Anterior cingulate cortex (tissue), 58 donors: ENCODE data around the gene BBIP1.
"Not testable (repeated sequence)": the region's sequence is repeated elsewhere in the genome, so short reads cannot be mapped to it uniquely, and the experiment has no call there.

Source experiments
- DNase-seq, 58 donors: peaks; one replicate each; lab custom pipeline; 2025; lab: John Stamatoyannopoulos, UW

Gene BBIP1

DNA sequence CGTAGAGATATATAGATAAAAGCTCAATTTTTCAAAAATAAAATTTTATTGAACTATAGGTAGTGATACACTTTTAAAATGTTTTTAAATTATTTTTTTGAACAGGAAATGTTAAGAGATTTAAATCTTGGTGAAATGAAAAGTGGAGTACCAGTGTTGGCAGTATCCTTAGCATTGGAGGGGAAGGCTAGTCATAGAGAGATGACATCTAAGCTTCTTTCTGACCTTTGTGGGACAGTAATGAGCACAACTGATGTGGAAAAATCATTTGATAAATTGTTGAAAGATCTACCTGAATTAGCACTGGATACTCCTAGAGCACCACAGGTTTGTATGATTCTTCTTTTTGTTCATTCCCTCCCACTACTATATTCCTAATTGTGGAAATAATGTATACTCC, 31.4 kb downstream of the BBIP1 start:
- no peak for DNase-seq

DNA sequence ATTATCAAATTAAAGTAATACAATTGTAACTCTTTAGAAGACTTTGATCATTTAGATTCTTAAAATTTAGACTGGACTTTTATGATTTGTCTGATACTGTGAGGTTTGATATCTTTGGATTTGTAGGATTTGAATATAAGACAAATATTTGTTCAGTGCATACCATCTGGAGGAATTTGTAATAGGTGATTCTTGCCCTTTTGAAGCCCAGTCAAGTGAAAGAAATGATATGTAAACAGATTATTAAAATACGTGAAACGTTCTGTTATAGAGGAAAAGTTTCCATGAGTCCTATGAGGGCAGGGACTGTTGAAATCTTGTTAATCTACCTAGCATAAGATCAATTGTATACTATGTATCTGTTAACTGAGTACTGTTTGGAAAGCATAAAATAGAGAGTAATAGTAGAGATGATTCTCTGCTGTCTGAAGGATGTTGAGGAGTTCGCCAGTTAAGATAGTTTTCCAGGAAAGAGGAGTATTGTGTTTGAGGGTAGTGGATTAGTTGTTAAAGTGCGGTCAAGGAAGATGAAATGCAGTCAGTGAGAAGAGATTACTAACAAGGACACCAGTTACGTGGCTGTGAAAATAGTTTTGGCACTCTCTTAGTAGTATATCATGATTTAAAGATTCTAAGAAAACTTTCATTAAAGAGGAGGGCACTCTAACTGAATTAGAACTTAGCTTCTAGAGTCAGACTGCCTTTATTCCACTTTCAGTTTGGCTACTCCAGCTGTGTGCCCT, 32.9 kb downstream of the BBIP1 start:
- no peak for DNase-seq

DNA sequence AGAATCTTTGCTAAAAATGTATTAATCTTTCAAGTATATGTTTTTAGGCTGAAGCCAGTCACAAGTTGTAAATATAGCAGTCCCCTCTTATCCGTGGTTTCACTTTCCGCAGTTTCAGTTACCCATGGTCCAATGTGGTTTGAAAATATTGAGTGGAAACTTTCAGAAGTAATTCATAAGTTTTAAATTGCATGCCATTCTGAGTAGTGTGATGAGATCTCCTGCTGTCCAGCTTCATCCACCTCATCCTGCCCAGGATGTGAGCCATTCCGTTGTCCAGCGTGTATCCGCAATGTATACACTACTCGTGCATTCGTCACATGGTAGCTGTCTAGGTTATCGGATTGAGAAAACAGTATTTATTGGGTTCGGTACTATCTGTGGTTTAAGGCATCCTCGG, 35.1 kb downstream of the BBIP1 start:
- no peak for DNase-seq

DNA sequence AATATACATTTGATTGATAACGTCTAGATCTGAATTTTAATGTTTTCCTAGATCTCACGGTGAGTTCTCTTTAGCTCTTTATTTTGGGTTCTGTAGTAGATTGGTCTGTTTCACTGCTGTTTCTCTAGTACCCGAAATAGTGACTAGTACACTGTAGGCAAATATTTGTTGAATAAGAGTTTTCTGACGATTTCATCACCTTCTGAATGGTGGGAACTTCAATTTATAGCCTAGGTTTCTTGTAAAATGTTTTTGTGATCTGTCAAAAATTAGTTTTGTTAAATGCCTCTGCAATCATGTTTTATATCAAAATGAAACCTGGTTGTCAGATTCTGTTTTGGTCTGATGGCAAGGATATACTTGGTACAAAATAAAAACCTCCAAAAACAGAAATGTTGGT, 37.1 kb downstream of the BBIP1 start:
- no peak for DNase-seq

DNA sequence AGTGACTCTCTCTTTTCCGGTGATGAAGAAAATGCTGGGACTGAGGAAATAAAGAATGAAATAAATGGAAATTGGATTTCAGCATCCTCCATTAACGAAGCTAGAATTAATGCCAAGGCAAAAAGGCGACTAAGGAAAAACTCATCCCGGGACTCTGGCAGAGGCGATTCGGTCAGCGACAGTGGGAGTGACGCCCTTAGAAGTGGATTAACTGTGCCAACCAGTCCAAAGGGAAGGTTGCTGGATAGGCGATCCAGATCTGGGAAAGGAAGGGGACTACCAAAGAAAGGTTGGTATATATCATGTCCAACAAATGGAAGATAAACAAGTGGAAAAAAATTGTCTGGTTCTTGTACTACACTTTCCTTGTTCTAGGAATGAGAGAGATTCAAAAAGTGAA, 37.7 kb downstream of the BBIP1 start:
- no peak for DNase-seq

DNA sequence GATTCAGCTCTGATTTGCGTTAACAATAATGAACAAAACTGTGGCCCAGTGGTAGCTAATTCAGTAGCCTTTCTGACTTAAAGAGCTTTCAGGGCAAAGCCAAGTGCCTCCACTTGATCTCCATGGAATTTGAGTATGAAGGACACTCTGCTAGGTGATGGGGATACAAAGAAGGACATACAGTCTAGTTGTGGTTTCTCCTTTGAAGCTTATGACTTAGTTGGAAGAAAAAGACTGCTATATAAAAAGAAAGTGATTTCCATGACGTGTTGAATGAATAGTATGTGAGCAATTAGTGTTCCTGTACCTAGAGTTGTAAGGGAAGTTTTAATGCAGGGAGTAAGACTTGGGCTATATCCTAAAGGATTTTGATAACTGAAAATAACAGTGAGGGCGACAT, 39.0 kb downstream of the BBIP1 start:
- DNase-seq, result no peak

DNA sequence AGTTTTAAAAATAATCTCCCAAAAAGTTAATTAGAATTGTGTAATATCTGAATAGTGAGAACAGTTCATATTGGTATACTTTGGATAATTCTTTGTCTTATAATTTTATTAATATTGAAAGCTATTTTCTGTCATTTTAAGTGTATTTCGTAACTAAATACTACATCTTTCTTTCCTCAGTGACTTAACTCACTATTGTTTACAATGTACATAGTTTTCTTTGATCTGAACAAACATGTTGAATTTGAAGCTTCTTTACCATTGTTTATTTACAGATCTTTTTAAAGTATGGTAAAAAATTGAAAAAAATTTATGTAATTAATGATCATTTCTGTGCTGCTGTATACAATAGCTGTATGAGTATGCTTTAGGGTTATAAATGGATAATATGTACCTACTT, 42.2 kb downstream of the BBIP1 start:
- DNase-seq, result no peak

DNA sequence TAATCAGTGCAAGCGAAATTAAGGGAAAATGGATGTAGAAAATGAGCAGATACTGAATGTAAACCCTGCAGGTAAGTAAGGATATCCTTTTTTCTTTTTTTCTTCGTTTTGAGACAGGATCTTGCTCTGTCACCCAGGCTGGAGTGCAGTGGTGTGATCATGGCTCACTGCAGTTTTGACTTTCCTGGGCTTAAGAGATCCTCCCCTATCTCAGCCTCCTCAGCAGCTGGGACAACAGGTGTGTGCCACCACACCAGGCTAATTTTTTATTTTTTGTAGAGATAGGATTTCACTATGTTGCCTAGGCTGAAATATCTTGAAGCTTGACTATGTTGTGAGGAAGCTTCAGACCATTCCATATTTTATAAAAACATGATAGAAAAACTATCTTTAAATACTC, 43.0 kb downstream of the BBIP1 start:
- no peak for DNase-seq

DNA sequence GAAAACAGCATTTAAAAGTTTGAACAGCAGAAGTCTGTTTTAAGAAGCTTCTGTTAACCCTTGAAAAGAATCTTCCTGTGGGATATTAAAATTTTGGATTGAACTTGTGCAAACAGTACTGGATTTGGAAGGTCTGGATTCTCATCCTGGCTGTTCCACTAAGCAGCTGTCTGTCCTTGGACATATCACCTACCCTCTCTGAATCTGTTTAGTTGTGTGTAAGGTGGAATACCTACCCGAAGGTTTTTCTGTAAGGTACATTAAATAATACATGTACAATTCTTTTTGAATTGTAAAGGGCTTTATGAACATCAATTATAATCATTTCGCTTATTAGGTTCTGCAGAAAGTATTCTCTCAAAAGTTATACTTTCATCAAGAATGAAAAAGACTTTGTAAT, 45.0 kb downstream of the BBIP1 start:
- no peak for DNase-seq

DNA sequence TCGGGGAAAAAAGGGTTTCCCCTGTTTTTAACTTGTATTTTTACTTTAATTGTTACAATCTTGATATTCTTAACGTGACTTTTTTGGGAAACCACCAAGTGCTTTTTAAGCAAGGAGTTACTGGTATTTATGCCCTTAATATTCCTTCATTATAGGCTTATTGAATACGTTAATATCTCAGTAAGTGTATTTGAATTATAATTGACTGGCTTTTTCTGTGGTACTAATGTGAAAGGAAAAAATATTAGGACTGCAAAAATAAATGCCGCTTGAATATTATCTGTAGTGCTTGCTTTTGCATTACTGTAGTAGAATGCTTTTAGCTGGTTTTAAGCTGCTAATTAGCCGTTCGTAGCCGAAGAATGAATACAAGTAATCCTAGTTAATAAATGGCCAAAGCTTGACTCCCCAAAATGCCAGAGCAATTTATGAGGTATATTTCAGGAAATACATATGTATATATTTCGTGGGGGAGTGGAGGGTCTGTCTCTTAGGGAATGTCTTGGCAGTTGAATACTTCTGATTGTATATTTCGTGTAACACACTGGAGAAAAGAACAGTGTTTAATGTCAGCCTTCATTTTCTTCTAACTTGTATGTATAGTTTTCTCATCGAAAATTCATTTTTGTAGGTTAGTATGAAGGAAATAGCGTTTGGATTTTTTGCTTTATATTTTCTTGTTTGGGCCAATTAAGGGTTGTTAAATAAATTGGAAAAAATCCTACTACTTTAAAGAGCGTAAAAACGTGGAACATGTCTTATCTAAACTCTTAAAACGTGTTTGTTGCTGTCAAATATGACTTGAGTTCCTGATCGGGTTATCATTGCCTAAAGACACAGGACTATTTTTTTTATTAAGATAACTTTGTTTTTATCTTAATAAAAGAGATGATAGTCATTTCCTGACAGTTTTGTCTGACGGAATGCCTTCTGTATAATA, 45.7 kb downstream of the BBIP1 start:
- DNase-seq, result no peak

DNA sequence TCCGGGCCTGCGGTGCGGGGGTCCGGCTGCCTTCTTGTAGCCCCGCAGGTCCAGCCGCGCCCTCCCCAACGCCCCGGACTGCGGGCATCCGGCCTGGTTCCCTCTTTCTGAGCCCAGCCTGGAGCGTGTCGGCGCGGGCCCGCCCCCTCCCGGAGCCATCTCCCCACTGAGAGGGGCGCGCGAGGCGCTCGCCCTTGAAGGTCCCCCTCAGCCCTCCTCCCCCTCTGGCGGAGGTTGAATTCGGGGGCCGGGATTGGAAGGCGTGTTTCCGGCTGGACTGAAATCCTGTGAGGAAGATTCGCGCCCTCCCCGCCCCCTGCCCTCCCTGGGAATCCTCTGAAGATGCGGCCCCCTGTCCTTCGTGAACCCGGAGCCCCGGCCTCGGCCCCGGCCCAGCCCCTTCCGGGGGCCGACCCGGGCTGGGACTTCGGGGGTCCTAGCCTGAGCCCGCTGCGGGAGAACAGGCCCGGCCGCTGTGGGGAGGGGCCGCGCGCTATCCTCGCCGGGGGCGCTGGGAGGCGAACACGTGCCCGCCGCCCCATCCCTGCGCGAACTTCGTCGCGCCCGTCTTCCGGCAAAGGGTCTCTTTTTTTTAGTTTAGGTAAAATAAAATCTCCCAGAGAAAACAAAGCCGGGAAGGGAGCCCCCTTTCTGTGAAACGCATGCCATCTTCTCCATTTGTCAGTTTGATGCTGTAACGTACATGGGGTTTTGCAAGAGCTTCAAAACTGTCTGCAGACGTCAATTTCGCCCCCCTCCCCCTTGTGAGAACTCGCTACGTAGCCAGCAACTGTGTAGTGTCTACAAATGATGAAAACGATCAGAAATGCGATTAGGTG, 46.6 kb downstream of the BBIP1 start:
- peak in 40 of 58 donors; percentile 31 to 81 (median 68) for DNase-seq

DNA sequence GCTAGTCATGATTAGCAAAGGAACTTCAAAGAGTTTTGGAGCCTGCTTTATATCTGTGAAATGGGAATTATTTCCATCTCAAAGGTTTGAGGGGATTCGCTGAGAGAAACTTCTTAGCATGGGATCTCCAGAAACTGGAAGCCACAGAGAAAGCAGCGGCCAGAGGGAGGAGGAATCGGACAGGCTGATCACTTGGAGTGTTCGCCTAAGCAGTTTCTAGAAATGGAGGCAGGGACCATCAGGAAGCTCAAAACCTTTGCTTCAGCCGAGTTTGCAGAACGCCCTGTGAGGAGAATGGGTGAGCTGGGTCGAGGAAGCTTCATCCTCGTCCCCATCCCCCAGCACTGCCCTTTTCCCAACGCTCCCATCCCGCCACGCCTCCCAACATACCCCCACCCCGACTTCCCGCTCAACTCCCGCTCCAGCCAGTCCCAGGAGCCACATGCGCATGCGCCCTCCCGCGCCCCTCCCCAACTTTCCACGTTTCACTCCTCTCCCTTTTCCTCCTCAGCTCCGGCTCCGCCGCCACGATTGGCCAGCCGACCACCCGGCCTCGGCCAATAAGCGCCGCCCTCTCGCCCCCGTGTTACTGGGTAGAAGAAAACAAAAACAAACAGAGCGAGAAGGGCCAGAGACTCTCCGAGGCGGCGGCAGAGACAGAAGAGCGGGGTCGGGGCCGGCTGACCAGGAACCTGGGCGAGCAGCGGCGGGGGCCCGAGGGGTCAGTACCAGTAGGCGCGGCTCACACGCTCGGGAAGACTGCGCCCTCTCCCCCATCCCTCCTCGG, 47.5 kb downstream of the BBIP1 start, which contains the start of gene PDCD4:
TSS of gene PDCD4 (plus strand) at position 631 of the 787 bp plus-strand sequence. CDS start 4,100 bp downstream, outside the sequence.
- peak; percentile 88 to 100 (median 99) for DNase-seq

DNA sequence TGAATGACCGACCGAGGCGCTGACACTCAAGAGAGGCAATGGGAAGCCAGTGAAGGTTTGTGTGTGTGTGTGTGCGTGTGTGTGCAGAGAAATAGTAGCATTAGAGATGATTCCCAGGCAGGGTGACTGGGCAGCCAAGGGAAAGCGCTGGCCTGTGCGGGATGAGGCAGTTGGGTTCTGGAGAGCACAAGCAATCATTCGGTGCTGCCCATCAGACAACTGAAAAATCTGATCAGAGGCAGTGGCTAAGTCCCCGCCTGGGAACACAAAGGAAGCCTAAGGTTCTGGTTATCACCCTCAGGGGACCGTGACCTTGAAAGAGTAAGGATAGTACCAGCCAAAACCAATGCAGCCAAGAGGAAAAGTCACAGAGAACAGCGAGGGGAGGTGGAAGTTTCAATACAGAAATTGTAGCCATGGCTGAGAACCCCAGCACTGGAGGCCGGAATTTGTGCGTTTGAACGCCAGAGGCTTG, 48.1 kb downstream of the BBIP1 start:
- no peak for DNase-seq

DNA sequence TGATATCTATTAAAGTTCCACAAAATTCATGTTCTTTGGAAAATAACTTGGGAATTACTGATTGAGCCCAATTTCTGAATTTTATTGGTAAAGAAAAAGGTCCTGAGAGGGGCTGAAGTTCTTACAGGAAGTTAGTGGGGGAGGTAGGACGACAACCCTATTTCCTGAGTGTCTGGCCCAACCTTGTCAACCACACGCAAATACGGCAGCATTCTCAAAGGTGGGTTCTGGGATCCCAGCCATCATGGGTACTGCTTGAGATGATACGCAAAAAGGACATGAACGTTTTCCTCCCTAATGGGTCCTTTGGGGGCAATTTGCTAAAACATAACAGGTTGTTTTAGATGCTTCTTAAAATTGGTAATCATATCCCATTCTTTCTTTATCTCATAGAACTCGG, 50.0 kb downstream of the BBIP1 start:
- DNase-seq, result no peak

DNA sequence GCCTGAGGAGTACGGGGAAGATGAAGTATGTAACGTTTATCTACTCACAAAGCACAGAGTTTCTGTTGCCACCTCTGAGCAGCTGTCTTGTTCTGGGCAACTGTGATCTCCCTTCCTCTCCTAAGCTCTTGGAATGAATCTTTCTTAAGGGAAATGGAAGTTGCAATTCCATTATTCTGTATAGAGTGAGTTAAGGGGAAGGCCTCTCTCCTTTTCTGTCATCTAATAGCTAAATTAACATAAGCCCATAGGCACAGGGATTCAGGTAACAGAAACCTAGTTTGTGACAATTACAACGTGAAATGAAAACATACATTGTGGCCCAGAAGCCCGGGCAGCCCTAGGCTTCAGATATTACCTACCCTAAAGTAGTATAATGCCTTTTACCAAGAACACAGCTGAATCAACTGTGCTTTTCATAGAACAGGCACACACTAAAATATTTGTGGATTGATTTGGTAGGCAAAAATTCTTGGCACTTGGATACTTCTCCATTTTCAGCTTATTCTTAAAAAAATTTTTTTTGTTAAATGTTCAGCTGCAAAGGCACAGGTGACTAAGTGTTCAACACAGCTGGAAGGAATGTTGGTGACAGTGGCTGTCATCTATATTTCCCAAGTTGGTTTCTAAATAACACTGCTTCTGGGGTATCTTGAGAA, 51.0 kb downstream of the BBIP1 start:
- no peak for DNase-seq

DNA sequence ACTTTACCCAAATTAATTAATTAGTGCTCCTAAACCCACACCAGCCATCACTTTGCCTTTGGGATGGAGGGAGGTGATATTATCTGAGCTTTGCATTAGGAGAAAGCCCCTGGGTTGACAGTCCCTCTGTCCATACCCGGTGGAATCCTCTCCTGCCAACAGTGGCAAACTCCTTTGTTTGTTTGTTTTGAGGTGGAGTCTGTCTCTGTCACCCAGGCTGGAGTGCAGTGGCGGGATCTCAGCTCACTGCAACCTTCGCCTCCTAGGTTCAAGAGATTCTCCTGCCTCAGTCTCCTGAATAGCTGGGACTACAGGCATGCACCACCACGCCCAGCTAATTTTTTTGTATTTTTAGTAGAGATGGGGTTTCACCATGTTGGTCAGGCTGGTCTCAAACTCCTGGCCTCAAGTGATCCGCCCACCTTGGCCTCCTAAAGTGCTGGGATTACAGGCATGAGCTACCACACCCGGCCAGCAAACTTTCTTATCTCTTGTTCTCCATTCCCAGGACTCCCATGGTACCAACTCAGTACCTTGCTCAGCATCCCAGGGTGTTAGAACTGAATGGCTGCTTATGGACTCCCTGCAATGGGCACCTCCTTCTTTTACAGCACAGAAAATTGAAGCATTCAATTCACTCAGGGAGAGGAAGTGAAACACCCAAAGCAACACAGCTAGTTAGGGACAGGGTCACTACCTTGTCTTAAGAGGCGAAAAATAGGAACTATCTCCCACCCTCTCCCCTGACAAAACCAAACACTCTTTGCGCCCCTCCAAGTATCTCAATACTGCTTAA, 51.8 kb downstream of the BBIP1 start:
- DNase-seq, result not testable (repeated sequence)

DNA sequence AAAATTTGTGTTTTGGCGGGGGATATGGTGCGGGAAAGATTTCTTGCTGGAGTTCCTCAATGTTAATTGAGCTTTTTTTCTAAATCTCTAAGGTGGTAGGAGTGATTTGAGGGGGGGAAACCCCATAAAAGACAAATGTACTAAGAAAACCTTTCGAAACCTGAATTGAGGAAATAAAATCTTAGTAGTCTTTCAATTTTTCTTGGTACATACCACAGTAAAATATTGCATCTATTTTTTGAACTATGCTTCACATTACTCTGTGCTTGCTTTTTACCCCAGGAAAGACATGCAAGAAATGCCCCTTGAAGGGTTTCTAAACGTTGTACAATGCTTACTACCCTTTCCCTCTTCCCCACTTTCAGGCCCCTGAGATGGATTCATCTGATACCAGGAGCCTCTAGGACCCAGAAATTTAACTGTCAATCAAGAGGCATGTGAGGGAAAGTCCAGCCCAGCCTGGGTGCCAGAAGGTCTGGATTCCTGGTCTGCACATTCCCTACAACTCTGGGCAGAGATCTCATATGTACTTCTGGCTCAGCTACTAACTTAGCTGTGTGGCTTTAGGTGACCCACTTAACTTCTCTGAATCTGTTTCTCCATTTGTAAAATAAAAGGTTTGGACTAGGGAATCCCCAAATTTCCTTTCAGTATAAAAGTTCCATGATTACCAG, 53.0 kb downstream of the BBIP1 start:
- no peak for DNase-seq
